ENCODE results near the gene GIMAP4.
"Not testable (repeated sequence)": the region's sequence is repeated elsewhere in the genome, so short reads cannot be mapped to it uniquely, and the experiment has no call there.

The GIMAP4 gene

DNA sequence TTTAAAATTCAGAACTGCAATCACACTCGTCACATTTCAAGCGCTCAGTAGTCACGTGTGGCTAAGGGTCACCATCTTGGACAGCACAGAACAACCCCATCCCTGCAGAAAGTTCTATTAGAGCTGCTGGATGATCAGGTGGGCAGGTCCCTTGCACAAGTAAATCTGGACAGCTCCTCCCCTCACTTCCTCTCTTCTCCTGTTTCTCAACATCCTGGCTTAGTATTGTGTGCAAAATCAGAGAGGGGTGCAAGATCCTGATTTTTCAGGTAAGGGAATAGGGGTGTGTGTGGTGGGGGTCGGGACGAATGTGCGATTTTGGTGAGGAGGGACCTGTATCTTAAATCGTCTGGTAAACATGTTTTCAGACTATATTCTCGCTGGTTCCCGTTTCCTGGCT, at the start of gene GIMAP4:
TSS of gene GIMAP4 (plus strand) at position 222 of the 400 bp plus-strand sequence. CDS start 2,512 bp downstream, outside the sequence.
- Histone ChIP-seq H3K36me3 (ENCODE audit: control insufficient read depth in 1 of 2, insufficient read depth in 2 of 2, low read length in 2 of 2) (peaks cover 0 to 12% of the 10 kb centered on the region in 2 donors), H3K4me3 (ENCODE audit: low read depth in 1 of 2, low read length in 2 of 2) (peak within 1 kb of the TSS; percentile 51 to 75), H3K4me1 (ENCODE audit: control insufficient read depth in 1 of 2, insufficient read depth in 2 of 2, low read length in 2 of 2) (no peaks in the 10 kb centered on the region), H3K9ac (ENCODE audit: low read depth in 1 of 2, low read length in 2 of 2) (peak within 1 kb of the TSS; percentile 52 to 56), H3K9me3 (ENCODE audit: control insufficient read depth in 1 of 2, low read length in 2 of 2) (no peaks in the 10 kb centered on the region), H3K27ac (ENCODE audit: low read depth, low read length) (peak within 1 kb of the TSS; percentile 23), H3K27me3 (ENCODE audit: control insufficient read depth in 1 of 2, insufficient read depth in 2 of 2, low read length in 2 of 2) (no peaks in the 10 kb centered on the region)

DNA sequence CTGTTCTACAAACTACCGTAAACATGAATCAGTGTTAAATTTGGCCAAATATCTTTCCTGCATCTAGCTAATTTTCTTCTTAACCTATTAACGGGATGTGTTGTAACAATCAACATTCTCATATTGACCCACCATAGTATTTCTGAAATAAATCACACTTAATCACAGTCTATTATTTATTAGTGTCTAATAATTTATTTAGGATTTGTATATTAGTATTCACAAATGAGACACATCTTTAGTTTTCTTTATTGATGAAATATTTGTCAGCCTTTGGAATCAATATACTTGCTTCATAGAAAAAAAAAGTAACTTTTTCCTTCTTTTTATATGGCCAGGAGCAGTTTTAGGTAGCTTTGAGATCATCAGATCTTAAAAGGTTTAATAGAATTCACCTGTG, 47.9 kb upstream of the GIMAP4 start:
- Histone ChIP-seq H3K27me3 (ENCODE audit: control insufficient read depth in 1 of 2, insufficient read depth in 2 of 2, low read length in 2 of 2) (no peaks in the 10 kb centered on the region), H3K4me1 (ENCODE audit: control insufficient read depth in 1 of 2, insufficient read depth in 2 of 2, low read length in 2 of 2) (no peaks in the 10 kb centered on the region), H3K9ac (ENCODE audit: low read depth in 1 of 2, low read length in 2 of 2) (no peak overlapping the region), H3K9me3 (ENCODE audit: control insufficient read depth in 1 of 2, low read length in 2 of 2) (no peaks in the 10 kb centered on the region), H3K36me3 (ENCODE audit: control insufficient read depth in 1 of 2, insufficient read depth in 2 of 2, low read length in 2 of 2) (peaks cover 0 to 4% of the 10 kb centered on the region in 2 donors), H3K27ac (ENCODE audit: low read depth, low read length) (no peak overlapping the region), H3K4me3 (ENCODE audit: low read depth in 1 of 2, low read length in 2 of 2) (no peak overlapping the region)

DNA sequence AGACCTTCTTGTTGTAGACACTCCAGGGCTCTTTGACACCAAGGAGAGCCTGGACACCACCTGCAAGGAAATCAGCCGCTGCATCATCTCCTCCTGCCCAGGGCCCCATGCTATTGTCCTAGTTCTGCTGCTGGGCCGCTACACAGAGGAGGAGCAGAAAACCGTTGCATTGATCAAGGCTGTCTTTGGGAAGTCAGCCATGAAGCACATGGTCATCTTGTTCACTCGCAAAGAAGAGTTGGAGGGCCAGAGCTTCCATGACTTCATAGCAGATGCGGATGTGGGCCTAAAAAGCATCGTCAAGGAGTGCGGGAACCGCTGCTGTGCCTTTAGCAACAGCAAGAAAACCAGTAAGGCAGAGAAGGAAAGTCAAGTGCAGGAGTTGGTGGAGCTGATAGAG, 47.0 kb upstream of the GIMAP4 start:
- Histone ChIP-seq H3K4me3 (ENCODE audit: low read depth in 1 of 2, low read length in 2 of 2) (peak overlapping the region; percentile 26 to 37), H3K4me1 (ENCODE audit: control insufficient read depth in 1 of 2, insufficient read depth in 2 of 2, low read length in 2 of 2) (no peaks in the 10 kb centered on the region), H3K9ac (ENCODE audit: low read depth in 1 of 2, low read length in 2 of 2) (no peak overlapping the region), H3K9me3 (ENCODE audit: control insufficient read depth in 1 of 2, low read length in 2 of 2) (no peaks in the 10 kb centered on the region), H3K27me3 (ENCODE audit: control insufficient read depth in 1 of 2, insufficient read depth in 2 of 2, low read length in 2 of 2) (no peaks in the 10 kb centered on the region), H3K36me3 (ENCODE audit: control insufficient read depth in 1 of 2, insufficient read depth in 2 of 2, low read length in 2 of 2) (peaks cover 0 to 4% of the 10 kb centered on the region in 2 donors), H3K27ac (ENCODE audit: low read depth, low read length) (no peak overlapping the region)

GRCh38 chr7:150522931-150523330, 44.3 kb upstream of the GIMAP4 start:
- not testable (repeated sequence) for H3K4me3 ChIP-seq (ENCODE audit: low read depth in 1 of 2, low read length in 2 of 2); H3K27ac ChIP-seq (ENCODE audit: low read depth, low read length); H3K27me3 ChIP-seq (ENCODE audit: control insufficient read depth in 1 of 2, insufficient read depth in 2 of 2, low read length in 2 of 2); H3K4me1 ChIP-seq (ENCODE audit: control insufficient read depth in 1 of 2, insufficient read depth in 2 of 2, low read length in 2 of 2); H3K36me3 ChIP-seq (ENCODE audit: control insufficient read depth in 1 of 2, insufficient read depth in 2 of 2, low read length in 2 of 2); H3K9me3 ChIP-seq (ENCODE audit: control insufficient read depth in 1 of 2, low read length in 2 of 2); H3K9ac ChIP-seq (ENCODE audit: low read depth in 1 of 2, low read length in 2 of 2)

DNA sequence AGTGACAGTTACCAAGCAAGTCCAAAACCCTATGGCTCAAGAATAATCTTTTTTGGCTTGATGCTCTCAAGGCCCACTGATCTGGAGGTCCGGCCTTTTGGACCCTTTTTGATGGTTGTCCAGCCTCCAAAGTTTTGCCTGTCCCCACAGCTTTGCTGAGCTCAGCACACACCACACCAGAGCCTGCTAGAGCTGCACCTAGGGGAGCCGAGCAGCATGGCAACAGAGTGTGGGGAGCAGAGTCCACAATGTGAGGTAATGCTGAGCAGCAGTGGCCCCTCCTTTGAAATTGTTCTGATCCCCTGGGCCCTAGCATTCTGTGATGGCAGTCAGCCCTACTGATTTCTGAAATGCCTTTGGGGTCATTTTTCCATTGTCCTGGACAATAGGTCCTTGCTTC, 43.2 kb upstream of the GIMAP4 start:
- Histone ChIP-seq H3K9ac (ENCODE audit: low read depth in 1 of 2, low read length in 2 of 2) (no peak overlapping the region), H3K27me3 (ENCODE audit: control insufficient read depth in 1 of 2, insufficient read depth in 2 of 2, low read length in 2 of 2) (no peaks in the 10 kb centered on the region), H3K4me3 (ENCODE audit: low read depth in 1 of 2, low read length in 2 of 2) (no peak overlapping the region), H3K36me3 (ENCODE audit: control insufficient read depth in 1 of 2, insufficient read depth in 2 of 2, low read length in 2 of 2) (peaks cover 0 to 4% of the 10 kb centered on the region in 2 donors), H3K4me1 (ENCODE audit: control insufficient read depth in 1 of 2, insufficient read depth in 2 of 2, low read length in 2 of 2) (no peaks in the 10 kb centered on the region), H3K9me3 (ENCODE audit: control insufficient read depth in 1 of 2, low read length in 2 of 2) (no peaks in the 10 kb centered on the region), H3K27ac (ENCODE audit: low read depth, low read length) (no peak overlapping the region)

GRCh38 chr7:150531704-150532103, 35.5 kb upstream of the GIMAP4 start:
- Histone ChIP-seq H3K27ac (ENCODE audit: low read depth, low read length) (no peak overlapping the region), H3K4me1 (ENCODE audit: control insufficient read depth in 1 of 2, insufficient read depth in 2 of 2, low read length in 2 of 2) (no peaks in the 10 kb centered on the region), H3K27me3 (ENCODE audit: control insufficient read depth in 1 of 2, insufficient read depth in 2 of 2, low read length in 2 of 2) (no peaks in the 10 kb centered on the region), H3K36me3 (ENCODE audit: control insufficient read depth in 1 of 2, insufficient read depth in 2 of 2, low read length in 2 of 2) (no peaks in the 10 kb centered on the region), H3K9ac (ENCODE audit: low read depth in 1 of 2, low read length in 2 of 2) (no peak overlapping the region), H3K4me3 (ENCODE audit: low read depth in 1 of 2, low read length in 2 of 2) (no peak overlapping the region), H3K9me3 (ENCODE audit: control insufficient read depth in 1 of 2, low read length in 2 of 2) (peaks cover 6 to 7% of the 10 kb centered on the region in 2 donors)

DNA sequence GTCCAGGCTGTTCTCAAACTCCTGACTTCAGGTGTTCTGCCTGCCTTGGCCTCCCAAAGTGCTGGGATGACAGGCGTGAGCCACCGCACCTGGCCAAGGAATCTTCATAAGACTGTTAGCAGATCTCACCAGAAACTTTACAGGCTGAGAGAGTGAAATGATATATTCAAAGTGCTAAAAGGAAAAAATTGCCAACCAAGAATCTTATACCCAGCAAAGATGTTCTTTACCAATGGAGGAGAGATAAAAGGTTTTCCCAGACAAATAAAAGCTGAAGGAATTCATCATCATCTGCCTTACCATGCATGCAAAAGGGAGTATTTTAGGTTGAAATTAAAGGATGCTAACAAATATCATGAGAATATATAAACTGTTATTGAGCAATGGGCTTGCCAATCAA, 28.9 kb upstream of the GIMAP4 start:
- Histone ChIP-seq H3K9ac (ENCODE audit: low read depth in 1 of 2, low read length in 2 of 2) (no peak overlapping the region), H3K27me3 (ENCODE audit: control insufficient read depth in 1 of 2, insufficient read depth in 2 of 2, low read length in 2 of 2) (no peaks in the 10 kb centered on the region), H3K4me1 (ENCODE audit: control insufficient read depth in 1 of 2, insufficient read depth in 2 of 2, low read length in 2 of 2) (no peaks in the 10 kb centered on the region), H3K27ac (ENCODE audit: low read depth, low read length) (no peak overlapping the region), H3K36me3 (ENCODE audit: control insufficient read depth in 1 of 2, insufficient read depth in 2 of 2, low read length in 2 of 2) (no peaks in the 10 kb centered on the region), H3K4me3 (ENCODE audit: low read depth in 1 of 2, low read length in 2 of 2) (no peak overlapping the region), H3K9me3 (ENCODE audit: control insufficient read depth in 1 of 2, low read length in 2 of 2) (peaks cover 7 to 16% of the 10 kb centered on the region in 2 donors)

- H3K27ac ChIP-seq (ENCODE audit: low read depth, low read length): no peak overlapping the region
- no peaks in the 10 kb centered on the region for H3K9me3 ChIP-seq (ENCODE audit: control insufficient read depth in 1 of 2, low read length in 2 of 2)
- H3K9ac ChIP-seq (ENCODE audit: low read depth in 1 of 2, low read length in 2 of 2): no peak overlapping the region
- H3K4me3 ChIP-seq (ENCODE audit: low read depth in 1 of 2, low read length in 2 of 2): no peak overlapping the region
- no peaks in the 10 kb centered on the region for H3K27me3 ChIP-seq (ENCODE audit: control insufficient read depth in 1 of 2, insufficient read depth in 2 of 2, low read length in 2 of 2)
- H3K36me3 ChIP-seq (ENCODE audit: control insufficient read depth in 1 of 2, insufficient read depth in 2 of 2, low read length in 2 of 2): no peaks in the 10 kb centered on the region
- no peaks in the 10 kb centered on the region for H3K4me1 ChIP-seq (ENCODE audit: control insufficient read depth in 1 of 2, insufficient read depth in 2 of 2, low read length in 2 of 2)
These were observed 14.0 kb upstream of the GIMAP4 start for GRCh38 chr7:150553163-150553562.

DNA sequence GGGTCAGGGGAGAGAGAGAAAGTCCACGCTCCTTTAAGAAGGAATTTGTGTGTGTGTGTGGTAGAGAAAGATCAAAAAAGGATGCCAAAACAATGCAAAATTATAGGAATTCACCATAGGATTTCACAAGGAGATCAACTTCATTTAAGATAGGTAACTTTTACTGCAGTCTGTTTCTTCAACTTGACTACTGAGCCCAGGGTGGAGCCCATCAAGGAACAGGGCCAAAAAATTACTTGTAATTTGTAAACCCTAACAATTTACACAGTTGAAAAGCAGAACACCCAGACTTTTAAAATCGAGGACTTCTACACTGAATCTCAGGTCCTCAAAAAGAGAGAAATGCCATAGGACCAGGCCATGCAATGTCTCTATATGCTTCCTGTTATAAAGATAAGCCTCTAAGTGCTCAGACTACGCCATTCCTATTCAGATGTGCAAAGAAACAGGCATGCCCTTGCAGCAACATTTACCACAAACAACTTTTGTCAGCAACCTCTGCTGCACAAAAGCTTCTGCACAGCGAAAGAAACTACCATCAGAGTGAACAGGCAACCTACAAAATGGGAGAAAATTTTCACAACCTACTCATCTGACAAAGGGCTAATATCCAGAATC, 10.6 kb upstream of the GIMAP4 start:
- H3K27ac ChIP-seq (ENCODE audit: low read depth, low read length): no peak overlapping the region
- no peak overlapping the region for H3K9ac ChIP-seq (ENCODE audit: low read depth in 1 of 2, low read length in 2 of 2)
- peaks cover 7 to 14% of the 10 kb centered on the region in 2 donors for H3K9me3 ChIP-seq (ENCODE audit: control insufficient read depth in 1 of 2, low read length in 2 of 2)
- H3K4me3 ChIP-seq (ENCODE audit: low read depth in 1 of 2, low read length in 2 of 2): no peak overlapping the region
- H3K27me3 ChIP-seq (ENCODE audit: control insufficient read depth in 1 of 2, insufficient read depth in 2 of 2, low read length in 2 of 2): no peaks in the 10 kb centered on the region
- H3K36me3 ChIP-seq (ENCODE audit: control insufficient read depth in 1 of 2, insufficient read depth in 2 of 2, low read length in 2 of 2): no peaks in the 10 kb centered on the region
- no peaks in the 10 kb centered on the region for H3K4me1 ChIP-seq (ENCODE audit: control insufficient read depth in 1 of 2, insufficient read depth in 2 of 2, low read length in 2 of 2)

- H3K4me1 ChIP-seq (ENCODE audit: control insufficient read depth in 1 of 2, insufficient read depth in 2 of 2, low read length in 2 of 2): no peaks in the 10 kb centered on the region
- no peaks in the 10 kb centered on the region for H3K27me3 ChIP-seq (ENCODE audit: control insufficient read depth in 1 of 2, insufficient read depth in 2 of 2, low read length in 2 of 2)
- H3K9me3 ChIP-seq (ENCODE audit: control insufficient read depth in 1 of 2, low read length in 2 of 2): peaks cover 7 to 14% of the 10 kb centered on the region in 2 donors
- H3K9ac ChIP-seq (ENCODE audit: low read depth in 1 of 2, low read length in 2 of 2): no peak overlapping the region
- H3K36me3 ChIP-seq (ENCODE audit: control insufficient read depth in 1 of 2, insufficient read depth in 2 of 2, low read length in 2 of 2): no peaks in the 10 kb centered on the region
- no peak overlapping the region for H3K4me3 ChIP-seq (ENCODE audit: low read depth in 1 of 2, low read length in 2 of 2)
- H3K27ac ChIP-seq (ENCODE audit: low read depth, low read length): no peak overlapping the region
These were observed 6.7 kb upstream of the GIMAP4 start for GRCh38 chr7:150560486-150560885.
